ENCODE results near the gene ITGA6. TPM values are rescaled to one million over a fixed set of nuclear protein-coding genes. Genes with fewer than 3 reads are reported as not detected.

Gene ITGA6
- total RNA-seq, 1 experiment from 2014 or later = 78.3 TPM

- Histone ChIP-seq H3K4me1 (ENCODE audit: insufficient read depth, low read length) (no peaks in the 10 kb centered on the region), H4K91ac (ENCODE audit: insufficient read length, low read depth, low read length) (no peak overlapping the region), H4K5ac (ENCODE audit: insufficient read length, low read depth, low read length) (no peak overlapping the region), H2BK5ac (ENCODE audit: insufficient read length, low read length) (no peak overlapping the region), H2AFZ (ENCODE audit: low read length) (no peak overlapping the region), H2AK5ac (ENCODE audit: insufficient read length, low read length) (no peak overlapping the region), H4K20me1 (ENCODE audit: control insufficient read depth, insufficient read depth, insufficient read length) (no peaks in the 10 kb centered on the region), H3K79me1 (ENCODE audit: insufficient read depth, low read depth, low read length, poor library complexity, severe bottlenecking) (no peaks in the 10 kb centered on the region), H4K8ac (replicated peaks; ENCODE audit: insufficient read length, low read depth, low read length) (no peak overlapping the region), H3K79me2 (ENCODE audit: insufficient read depth, low read length) (no peaks in the 10 kb centered on the region), H3K27me3 (ENCODE audit: insufficient read depth, low read length) (no peaks in the 10 kb centered on the region), H2BK15ac (ENCODE audit: low read depth, low read length) (no peak overlapping the region), H3K9me3 (ENCODE audit: control insufficient read depth, low read depth, low read length) (peaks cover 30% of the 10 kb centered on the region), H3K23ac (ENCODE audit: insufficient read length, low read depth, low read length) (no peak overlapping the region), H3K4me2 (ENCODE audit: insufficient read depth, insufficient read length, low read length) (no peak overlapping the region), H2BK12ac (ENCODE audit: insufficient read length, low read depth, low read length) (no peak overlapping the region), H2BK20ac (ENCODE audit: low read depth, low read length, poor library complexity, severe bottlenecking) (no peak overlapping the region), H3T11ph (ENCODE audit: low read length) (no peak overlapping the region), H3K18ac (ENCODE audit: insufficient read length, low read depth, low read length) (no peak overlapping the region), H3K56ac (ENCODE audit: insufficient read length, low read depth, low read length) (no peak overlapping the region), H3K14ac (ENCODE audit: insufficient read depth, low read length) (no peak overlapping the region), H3K23me2 (ENCODE audit: insufficient read length, low read depth, low read length, poor library complexity, severe bottlenecking) (no peaks in the 10 kb centered on the region), H3K27ac (ENCODE audit: insufficient read length, low read depth, low read length) (no peak overlapping the region), H3K4ac (ENCODE audit: low read depth, low read length) (no peak overlapping the region), H3K9ac (ENCODE audit: extremely low read depth, insufficient read length, low read length) (no peak overlapping the region), H2BK120ac (ENCODE audit: low read depth, low read length, poor library complexity, severe bottlenecking) (no peak overlapping the region)
- no peak overlapping the region for H3K4me3 Mint-ChIP-seq
- WGBS (ENCODE audit: extremely low coverage, insufficient read length, low lambda C conversion rate) = no CpG with 5 or more reads among the region's 6 CpGs
- TF ChIP-seq, protein P1, sequence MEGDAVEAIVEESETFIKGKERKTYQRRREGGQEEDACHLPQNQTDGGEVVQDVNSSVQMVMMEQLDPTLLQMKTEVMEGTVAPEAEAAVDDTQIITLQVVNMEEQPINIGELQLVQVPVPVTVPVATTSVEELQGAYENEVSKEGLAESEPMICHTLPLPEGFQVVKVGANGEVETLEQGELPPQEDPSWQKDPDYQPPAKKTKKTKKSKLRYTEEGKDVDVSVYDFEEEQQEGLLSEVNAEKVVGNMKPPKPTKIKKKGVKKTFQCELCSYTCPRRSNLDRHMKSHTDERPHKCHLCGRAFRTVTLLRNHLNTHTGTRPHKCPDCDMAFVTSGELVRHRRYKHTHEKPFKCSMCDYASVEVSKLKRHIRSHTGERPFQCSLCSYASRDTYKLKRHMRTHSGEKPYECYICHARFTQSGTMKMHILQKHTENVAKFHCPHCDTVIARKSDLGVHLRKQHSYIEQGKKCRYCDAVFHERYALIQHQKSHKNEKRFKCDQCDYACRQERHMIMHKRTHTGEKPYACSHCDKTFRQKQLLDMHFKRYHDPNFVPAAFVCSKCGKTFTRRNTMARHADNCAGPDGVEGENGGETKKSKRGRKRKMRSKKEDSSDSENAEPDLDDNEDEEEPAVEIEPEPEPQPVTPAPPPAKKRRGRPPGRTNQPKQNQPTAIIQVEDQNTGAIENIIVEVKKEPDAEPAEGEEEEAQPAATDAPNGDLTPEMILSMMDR (conservative IDR thresholded peaks at IDR 0.05) = no peak
- H3K27ac Mint-ChIP-seq = no peak overlapping the region
- peaks cover 6 to 13% of the 10 kb centered on the region in 2 experiments for H3K4me1 Mint-ChIP-seq
- H3K9me3 Mint-ChIP-seq = peaks cover 35 to 39% of the 10 kb centered on the region in 2 experiments
- DNase-seq = no peak
- H3K36me3 Mint-ChIP-seq (ENCODE audit: insufficient read depth in 1 of 3, low read depth in 3 of 3) = peaks cover 38 to 51% (median 41%) of the 10 kb centered on the region in 3 experiments
- no peaks in the 10 kb centered on the region for H3K27me3 Mint-ChIP-seq (ENCODE audit: low read depth)
These were observed 86.1 kb downstream of the ITGA6 start for GRCh38 chr2:172513524-172513900.

Measured in H9 (cell line).